Endothelial cell of umbilical vein (primary cell): ENCODE measurements around the gene HES2. TPM values are rescaled to one million over a fixed set of nuclear protein-coding genes. Genes with fewer than 3 reads are reported as not detected.

Source experiments
- BruUV-seq: library from RNA; stranded (reverse); fragments of 400-500 nt; replicated peaks from 2 replicates; lab custom pipeline; 2021; lab: Mats Ljungman, UMichigan
- CTCF ChIA-PET: fragments of 300-600, 350-600 bp; sonication (Branson Sonifier 250); formaldehyde crosslinking; loops from one replicate; lab custom pipeline; 2021; ENCODE audit warnings: antibody characterized with exemption, inconsistent platforms; lab: Charles Lee
- POLR2A ChIA-PET: fragments of 300-600, 350-600 bp; sonication (Branson Sonifier 250); formaldehyde crosslinking; loops from one replicate; lab custom pipeline; 2021; ENCODE audit warnings: antibody characterized with exemption, inconsistent platforms; lab: Charles Lee
- DNase-seq: peaks from one replicate; pipeline ENCODE4 v3.0.0-alpha.2; 2011; ENCODE audit warnings: low read depth, low spot score
- FAIRE-seq: peaks from 2 replicates; lab custom pipeline; 2011; peaks lifted over from hg19 to GRCh38; lab: Jason Lieb, UNC
- H2AFZ ChIP-seq: 2 replicates; pipeline ENCODE4 v1.6.0; 2012; ENCODE audit warnings: low read depth, low read length, control low read depth, inconsistent platforms
- H3K27ac ChIP-seq: 2 replicates; pipeline ENCODE4 v1.5.1; 2011; ENCODE audit warnings: low read depth, mild to moderate bottlenecking, control low read depth, low read length, moderate library complexity; ENCODE audit not compliant: insufficient read depth
- H3K27me3 ChIP-seq, 2 experiments: 2 replicates each; pipeline versions ENCODE4 v1.6.0 to v1.6.1; 2011; ENCODE audit warnings: low read length in 2 of 2, mixed read lengths in 1 of 2; ENCODE audit not compliant: control insufficient read depth in 2 of 2, insufficient read depth in 2 of 2
- H3K36me3 ChIP-seq, 2 experiments: 2 replicates in 1 of 2; 3 replicates in 1 of 2; pipeline ENCODE4 v1.5.1; 2011; ENCODE audit warnings: low read length in 2 of 2, mild to moderate bottlenecking in 1 of 2, moderate library complexity in 1 of 2; ENCODE audit not compliant: control insufficient read depth in 2 of 2, insufficient read depth in 2 of 2; ENCODE audit errors: extremely low read depth in 1 of 2
- H3K4me1 ChIP-seq: 3 replicates; pipeline ENCODE4 v1.5.1; 2011; ENCODE audit warnings: mild to moderate bottlenecking, low read length; ENCODE audit not compliant: control insufficient read depth, insufficient read depth; ENCODE audit errors: extremely low read depth
- H3K4me2 ChIP-seq: 2 replicates; pipeline ENCODE4 v1.6.1; 2011; ENCODE audit warnings: low read length, control low read depth, mixed read lengths; ENCODE audit not compliant: insufficient read depth
- H3K4me3 ChIP-seq, 3 experiments: fragments of 200-600 bp in 1 of 3; sonication (generic), shearing (Covaris generic) in 1 of 3; replicated peaks in 1 of 3; 2 replicates each; pipeline ENCODE4 v1.5.1; 2011 to 2016; ENCODE audit warnings: control low read depth in 3 of 3, low read length in 3 of 3, mild to moderate bottlenecking in 2 of 3, inconsistent platforms in 1 of 3, low read depth in 1 of 3, moderate library complexity in 1 of 3; ENCODE audit not compliant: insufficient read depth in 1 of 3
- H3K79me2 ChIP-seq: 2 replicates; pipeline ENCODE4 v1.6.0; 2012; ENCODE audit warnings: low read length, inconsistent platforms; ENCODE audit not compliant: control insufficient read depth, insufficient read depth
- H3K9ac ChIP-seq: replicated peaks from 2 replicates; pipeline ENCODE3; 2011; ENCODE audit warnings: low read length, control low read depth; ENCODE audit not compliant: insufficient read depth; ENCODE audit errors: extremely low read depth
- H3K9me1 ChIP-seq: replicated peaks from 3 replicates; pipeline ENCODE4 v1.6.0; 2011; ENCODE audit warnings: mild to moderate bottlenecking, low read length; ENCODE audit not compliant: control insufficient read depth, insufficient read depth; ENCODE audit errors: extremely low read depth
- H3K9me3 ChIP-seq: replicated peaks from 2 replicates; pipeline ENCODE4 v1.5.1; 2012; ENCODE audit warnings: low read length, inconsistent platforms; ENCODE audit not compliant: control insufficient read depth, insufficient read depth
- H4K20me1 ChIP-seq: replicated peaks from 2 replicates; pipeline ENCODE3; 2011; ENCODE audit warnings: mild to moderate bottlenecking, low read length; ENCODE audit not compliant: control insufficient read depth, insufficient read depth; ENCODE audit errors: extremely low read depth
- EZH2 ChIP-seq: IDR thresholded peaks from 2 replicates; pipeline ENCODE4 v1.6.1; 2012; ENCODE audit warnings: borderline replicate concordance, low read depth, mild to moderate bottlenecking, moderate library complexity, low read length, inconsistent platforms; ENCODE audit not compliant: severe bottlenecking
- FOS ChIP-seq: IDR thresholded peaks from 2 replicates; pipeline ENCODE4 v1.6.1; 2011; ENCODE audit warnings: mild to moderate bottlenecking, low read length, moderate library complexity, borderline replicate concordance; ENCODE audit not compliant: insufficient read depth
- GATA2 ChIP-seq: IDR thresholded peaks from 2 replicates; pipeline ENCODE4 v1.7.0; 2011; ENCODE audit warnings: low read depth, mild to moderate bottlenecking, moderate library complexity, mixed read lengths, low read length; ENCODE audit not compliant: insufficient read length, insufficient read depth
- JUN ChIP-seq: IDR thresholded peaks from 2 replicates; pipeline ENCODE4 v1.6.1; 2011; ENCODE audit warnings: borderline replicate concordance, low read depth; ENCODE audit not compliant: insufficient read length, insufficient read depth
- MYC ChIP-seq: IDR thresholded peaks from one replicate; pipeline ENCODE4 v1.6.1; 2011; ENCODE audit warnings: mild to moderate bottlenecking, low read depth, low read length
- POLR2A ChIP-seq: IDR thresholded peaks from 2 replicates; pipeline ENCODE4 v1.6.1; 2012; ENCODE audit warnings: low read depth, mild to moderate bottlenecking, control low read depth, low read length
- POLR2AphosphoS5 ChIP-seq: IDR thresholded peaks from 2 replicates; pipeline ENCODE4 v1.6.1; 2012; ENCODE audit warnings: low read depth, mild to moderate bottlenecking, control low read depth, low read length, moderate library complexity; ENCODE audit not compliant: insufficient read depth
- dilution Hi-C: fragments of 300-500 bp; cut with MboI; formaldehyde crosslinking; loops from one replicate; pipeline ENCODE4 v1.15.0; 2019; ENCODE audit warnings: low sequenced_read_pairs; ENCODE audit not compliant: extremely low pct_ligation_motif_present
- intact Hi-C: fragments of 100-400 bp; cut with micrococcal nuclease; formaldehyde crosslinking; loops from one replicate; pipeline ENCODE4 v1.10.0; 2022
- polyA plus RNA-seq, 4 experiments: library from polyadenylated mRNA; depleted of rRNA in 3 of 4; stranded (reverse) in 3 of 4; unstranded in 1 of 4; fragments of >200 nt; gene quantifications; 2 replicates each; pipeline versions ENCODE4 v1.2.1 to v1.2.3, GENCODE V29; 2011 to 2012; ENCODE audit warnings: missing spikeins in 1 of 4
- total RNA-seq: library from RNA; stranded (reverse); gene quantifications from 2 replicates; pipeline ENCODE4 v1.2.3, GENCODE V29; 2021
- TF ChIP-seq, protein P1 (sequence below), 2 donors: IDR thresholded peaks; 1 replicate in 1 of 2; 2 replicates in 1 of 2; pipeline ENCODE4 v1.5.1; 2011; ENCODE audit warnings: low read length in 2 of 2, mild to moderate bottlenecking in 2 of 2, moderate library complexity in 2 of 2, control low read depth in 1 of 2, inconsistent platforms in 1 of 2, low read depth in 1 of 2; ENCODE audit not compliant: insufficient read depth in 1 of 2; ENCODE audit errors: extremely low read depth in 1 of 2
- TF ChIP-seq, protein P2 (sequence below): IDR thresholded peaks from 2 replicates; pipeline ENCODE4 v1.6.1; 2011; ENCODE audit not compliant: insufficient read depth, insufficient read length

Gene HES2
- total and polyA plus RNA-seq, 2 donors (not counting 3 experiments of a cell fraction or from before 2014, with no cell fraction given), result 3.6 to 9.4 TPM

DNA sequence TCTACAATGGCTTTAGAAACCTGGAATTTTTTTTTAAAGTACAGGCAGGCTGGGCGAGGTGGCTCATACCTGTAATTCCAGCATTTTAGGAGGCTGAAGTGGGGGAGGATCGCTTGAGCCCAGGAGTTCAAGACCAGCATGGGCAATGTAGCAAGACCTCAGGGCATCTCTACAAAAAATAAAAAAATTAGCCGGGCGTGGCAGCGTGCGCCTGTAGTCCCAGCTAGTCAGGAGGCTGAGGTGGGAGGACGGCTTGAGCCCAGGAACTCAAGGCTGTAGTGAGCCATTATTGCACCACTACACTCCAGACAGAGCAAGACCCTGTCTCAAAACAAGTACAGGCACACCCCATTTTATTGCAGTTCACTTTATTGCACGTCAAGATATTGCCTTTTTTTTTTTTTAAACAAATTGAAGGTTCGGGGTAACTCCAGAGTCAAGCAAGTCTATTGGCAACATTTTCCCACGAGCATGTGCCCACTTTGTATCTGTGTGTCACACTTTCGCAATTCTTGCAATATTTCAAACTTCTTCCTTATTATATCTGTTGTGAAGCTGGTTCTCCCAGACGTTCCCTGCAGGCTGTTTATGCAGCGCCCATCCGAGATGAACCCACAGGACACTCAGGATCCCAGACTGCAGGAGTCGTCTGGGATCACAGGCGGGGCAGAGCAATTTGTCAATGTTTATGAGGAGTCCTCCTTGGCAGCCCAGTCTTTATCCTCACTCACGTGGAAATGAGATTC is 4.7 kb downstream of the HES2 start:
- Histone ChIP-seq H3K79me2 (no peaks in the 10 kb centered on the region), H3K9me3 (no peaks in the 10 kb centered on the region), H3K4me2 (no peak overlapping the region), H3K9me1 (no peaks in the 10 kb centered on the region), H3K27me3 (peaks cover 4 to 8% of the 10 kb centered on the region in 2 experiments), H3K9ac (no peak overlapping the region), H3K36me3 (no peaks in the 10 kb centered on the region), H3K27ac (no peak overlapping the region), H3K4me1 (peaks cover 10% of the 10 kb centered on the region), H4K20me1 (no peaks in the 10 kb centered on the region), H3K4me3 (no peak overlapping the region), H2AFZ (no peak overlapping the region)
- POLR2A ChIA-PET, result no interaction called here
- CTCF ChIA-PET, result interaction anchor here (0.8 to 4.3 kb wide), 14 partner anchors 8 to 210 kb away, joined by 3 to 36 read pairs (median 4); no protein-coding TSS in a partner anchor
- intact Hi-C loops (no loop called here), dilution Hi-C loops (no loop called here)
- TF ChIP-seq, protein P1, sequence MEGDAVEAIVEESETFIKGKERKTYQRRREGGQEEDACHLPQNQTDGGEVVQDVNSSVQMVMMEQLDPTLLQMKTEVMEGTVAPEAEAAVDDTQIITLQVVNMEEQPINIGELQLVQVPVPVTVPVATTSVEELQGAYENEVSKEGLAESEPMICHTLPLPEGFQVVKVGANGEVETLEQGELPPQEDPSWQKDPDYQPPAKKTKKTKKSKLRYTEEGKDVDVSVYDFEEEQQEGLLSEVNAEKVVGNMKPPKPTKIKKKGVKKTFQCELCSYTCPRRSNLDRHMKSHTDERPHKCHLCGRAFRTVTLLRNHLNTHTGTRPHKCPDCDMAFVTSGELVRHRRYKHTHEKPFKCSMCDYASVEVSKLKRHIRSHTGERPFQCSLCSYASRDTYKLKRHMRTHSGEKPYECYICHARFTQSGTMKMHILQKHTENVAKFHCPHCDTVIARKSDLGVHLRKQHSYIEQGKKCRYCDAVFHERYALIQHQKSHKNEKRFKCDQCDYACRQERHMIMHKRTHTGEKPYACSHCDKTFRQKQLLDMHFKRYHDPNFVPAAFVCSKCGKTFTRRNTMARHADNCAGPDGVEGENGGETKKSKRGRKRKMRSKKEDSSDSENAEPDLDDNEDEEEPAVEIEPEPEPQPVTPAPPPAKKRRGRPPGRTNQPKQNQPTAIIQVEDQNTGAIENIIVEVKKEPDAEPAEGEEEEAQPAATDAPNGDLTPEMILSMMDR (IDR thresholded peaks at IDR 0.05; ENCODE audit: extremely low read depth in 1 of 2, insufficient read depth in 1 of 2, low read depth in 1 of 2, low read length in 2 of 2), result no peak
- TF ChIP-seq, protein P2, sequence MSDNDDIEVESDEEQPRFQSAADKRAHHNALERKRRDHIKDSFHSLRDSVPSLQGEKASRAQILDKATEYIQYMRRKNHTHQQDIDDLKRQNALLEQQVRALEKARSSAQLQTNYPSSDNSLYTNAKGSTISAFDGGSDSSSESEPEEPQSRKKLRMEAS, result no peak
- TF ChIP-seq POLR2A (no peak), JUN (no peak), MYC (no peak), FOS (no peak), EZH2 (no peak), GATA2 (no peak), POLR2AphosphoS5 (no peak)
- BruUV-seq, result no TSS peak
- FAIRE-seq (no peak), DNase-seq (no peak)
